T-helper 1 cell (primary cell): ENCODE measurements around the gene TF.

ENCODE experiments used
- DNase-seq, 5 donors: peaks; one replicate each; pipeline ENCODE4 v3.0.0-alpha.2; 2012 to 2020

Gene TF

GRCh38 chr3:133838296-133838789 lies 92.2 kb downstream of the TF start:
- no peak for DNase-seq

GRCh38 chr3:133838916-133839800 lies 93.0 kb downstream of the TF start:
- DNase-seq, result no peak

GRCh38 chr3:133840055-133840737 lies 94.0 kb downstream of the TF start:
- DNase-seq, result no peak

GRCh38 chr3:133840767-133841166 lies 94.6 kb downstream of the TF start:
- no peak for DNase-seq

- no peak for DNase-seq
These were observed 95.0 kb downstream of the TF start for GRCh38 chr3:133841196-133841595.

GRCh38 chr3:133842158-133842557 lies 96.0 kb downstream of the TF start:
- no peak for DNase-seq

GRCh38 chr3:133843634-133844033 lies 97.4 kb downstream of the TF start:
- no peak for DNase-seq

- DNase-seq, result no peak
These were observed 98.9 kb downstream of the TF start for GRCh38 chr3:133845127-133845526.
